Kidney epithelial cell (primary cell): ENCODE measurements around the gene FGFBP3. TPM values are rescaled to one million over a fixed set of nuclear protein-coding genes. Genes with fewer than 3 reads are reported as not detected.
A peak's percentile ranks its signal among the peaks of the same experiment; 100 is the strongest.
"Not testable (repeated sequence)": the region's sequence is repeated elsewhere in the genome, so short reads cannot be mapped to it uniquely, and the experiment has no call there.

Experiments
- DNase-seq: peaks from one replicate; pipeline ENCODE4 v3.0.0-alpha.2; 2010; ENCODE audit warnings: low read depth
- H3K27me3 ChIP-seq: 2 replicates; pipeline ENCODE4 v1.6.0; 2011; ENCODE audit warnings: low read length; ENCODE audit not compliant: control insufficient read depth, insufficient read depth
- H3K36me3 ChIP-seq: 2 replicates; pipeline ENCODE4 v1.5.1; 2011; ENCODE audit warnings: low read length; ENCODE audit not compliant: control insufficient read depth, insufficient read depth
- H3K4me3 ChIP-seq: 2 replicates; pipeline ENCODE4 v1.5.1; 2011; ENCODE audit warnings: low read depth, mild to moderate bottlenecking, control low read depth, low read length
- CTCF ChIP-seq: IDR thresholded peaks from 2 replicates; pipeline ENCODE4 v1.5.1; 2011; ENCODE audit warnings: mild to moderate bottlenecking, moderate library complexity, low read length, control low read depth, inconsistent platforms; ENCODE audit not compliant: insufficient read depth, poor library complexity, severe bottlenecking
- total RNA-seq: library from RNA; depleted of rRNA; stranded (reverse); fragments of >200 nt; gene quantifications from 2 replicates; pipeline ENCODE4 v1.2.3, GENCODE V29; 2015

FGFBP3 gene
- total RNA-seq, 1 donor from 2014 or later, result 0.42 TPM

GRCh38 chr10:91907914-91908336, 1.4 kb downstream of the FGFBP3 start:
- peak overlapping the region; percentile 52 for H3K4me3 ChIP-seq
- no peak for TF ChIP-seq CTCF
- no peak for DNase-seq
- H3K27me3 ChIP-seq, result no peaks in the 10 kb centered on the region
- H3K36me3 ChIP-seq, result no peaks in the 10 kb centered on the region

- H3K4me3 ChIP-seq, result no peak overlapping the region
Observed at GRCh38 chr10:91907033-91907594, 2.2 kb downstream of the FGFBP3 start.

GRCh38 chr10:91901784-91902677, 7.3 kb downstream of the FGFBP3 start:
- Histone ChIP-seq H3K4me3 (no peak overlapping the region), H3K27me3 (no peaks in the 10 kb centered on the region), H3K36me3 (no peaks in the 10 kb centered on the region)
- TF ChIP-seq CTCF, result no peak
- peak; percentile 89 for DNase-seq

More at GRCh38 chr10:91907033-91907594, 2.2 kb downstream of the FGFBP3 start:
- DNase-seq, result no peak
- no peak for TF ChIP-seq CTCF
- Histone ChIP-seq H3K36me3 (no peaks in the 10 kb centered on the region), H3K27me3 (no peaks in the 10 kb centered on the region)

GRCh38 chr10:91897421-91897820, 11.9 kb downstream of the FGFBP3 start:
- no peak for DNase-seq
- Histone ChIP-seq H3K36me3 (no peaks in the 10 kb centered on the region), H3K4me3 (no peak overlapping the region), H3K27me3 (no peaks in the 10 kb centered on the region)
- no peak for TF ChIP-seq CTCF

- Histone ChIP-seq H3K27me3 (no peaks in the 10 kb centered on the region), H3K4me3 (no peak overlapping the region), H3K36me3 (no peaks in the 10 kb centered on the region)
- no peak for TF ChIP-seq CTCF
- no peak for DNase-seq
Observed at GRCh38 chr10:91896212-91896756, 13.0 kb downstream of the FGFBP3 start.

- DNase-seq, H3K27me3 ChIP-seq, H3K4me3 ChIP-seq, H3K36me3 ChIP-seq: not testable (repeated sequence)
Observed at GRCh38 chr10:91894261-91894685, 15.0 kb downstream of the FGFBP3 start.
